SHP77 (cell line): ENCODE data around the gene HLF.

Experiments used
- DNase-seq, 2 experiments: peaks; one replicate each; lab custom pipeline; 2025; lab: John Stamatoyannopoulos, UW

HLF gene

DNA sequence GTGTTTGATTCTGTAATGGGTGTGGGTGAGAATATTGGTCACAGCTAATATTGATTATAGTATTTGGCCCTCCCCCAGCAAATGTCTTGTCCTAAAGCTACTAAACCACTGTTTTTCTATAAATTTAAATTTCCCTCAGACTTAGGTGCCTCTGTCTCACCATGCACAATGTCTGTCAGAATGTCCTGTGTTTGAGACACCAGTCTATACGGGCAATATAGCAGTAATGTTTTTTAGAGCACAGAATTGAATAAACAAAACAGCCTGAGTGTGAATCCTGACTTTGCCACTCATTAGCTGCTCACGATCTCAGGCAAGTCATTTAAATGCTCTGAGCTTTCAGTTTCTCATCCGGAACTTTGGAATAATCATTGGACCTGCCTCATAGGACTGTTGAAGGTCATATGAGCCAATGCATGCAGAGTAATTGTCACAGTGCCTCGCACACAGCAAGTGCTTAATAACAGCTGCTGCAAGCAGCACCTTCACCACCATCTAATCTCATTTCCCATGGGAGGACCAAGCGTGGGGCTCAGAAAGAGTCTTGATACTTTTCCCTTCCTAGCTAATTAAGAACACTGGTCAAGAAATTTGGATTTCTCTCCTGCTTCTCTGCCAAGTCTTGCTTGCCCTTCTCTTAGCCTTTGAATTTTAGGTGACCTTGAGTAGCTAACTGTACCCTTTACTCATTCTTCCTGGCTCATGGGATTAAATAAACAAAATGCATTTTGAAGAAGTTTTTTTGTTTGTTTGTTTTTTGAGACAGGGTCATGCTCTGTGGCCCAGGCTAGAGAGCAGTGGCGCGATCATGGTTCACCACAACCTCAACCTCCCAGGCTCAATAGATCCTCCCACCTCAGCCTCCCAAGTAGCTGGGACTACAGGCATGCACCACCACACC lies 9.8 kb downstream of the HLF start:
- no peak for DNase-seq

DNA sequence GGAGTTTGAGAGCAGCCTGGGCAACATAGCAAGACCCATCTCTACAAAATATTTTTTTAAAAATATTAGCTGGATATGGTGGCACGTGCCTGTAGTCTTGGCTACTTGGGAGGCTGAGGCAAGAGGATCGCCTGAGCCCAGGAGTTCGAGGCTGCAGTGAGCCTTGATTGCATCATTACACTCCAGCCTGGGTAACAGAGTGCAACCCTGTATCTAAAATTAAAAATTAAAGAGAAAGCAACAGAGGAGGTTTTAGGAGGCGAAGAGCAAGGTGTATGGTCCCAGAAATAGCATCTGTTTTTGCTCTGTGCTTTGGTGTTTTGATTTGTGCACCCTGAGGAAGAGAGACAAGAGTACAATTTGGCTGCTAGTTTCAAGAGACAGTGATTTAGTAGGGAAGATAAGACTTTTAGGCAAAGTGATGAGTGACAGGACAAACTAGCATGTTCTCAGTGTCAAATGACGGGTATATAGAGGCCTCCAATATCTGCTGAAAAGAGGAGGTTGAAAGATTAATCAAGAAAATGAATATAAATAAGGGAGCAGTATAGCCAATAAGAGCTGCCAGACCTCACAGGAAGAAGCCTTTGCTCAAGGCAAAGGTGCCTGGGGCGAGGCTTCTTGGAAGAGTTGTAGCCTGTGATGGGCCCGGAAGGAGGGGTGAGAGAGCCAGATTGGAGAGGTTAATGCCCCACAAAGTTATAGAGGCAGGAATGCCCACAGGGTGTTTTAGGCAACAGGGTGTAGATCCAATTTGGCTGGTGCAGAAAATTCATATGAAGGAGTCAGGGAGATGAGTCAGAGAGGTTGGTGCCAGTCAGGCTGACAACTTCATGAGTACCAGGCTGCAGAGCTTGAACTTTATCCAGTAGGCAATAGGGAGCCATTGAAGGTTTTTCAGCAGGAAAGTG lies 11.4 kb downstream of the HLF start:
- DNase-seq: no peak

DNA sequence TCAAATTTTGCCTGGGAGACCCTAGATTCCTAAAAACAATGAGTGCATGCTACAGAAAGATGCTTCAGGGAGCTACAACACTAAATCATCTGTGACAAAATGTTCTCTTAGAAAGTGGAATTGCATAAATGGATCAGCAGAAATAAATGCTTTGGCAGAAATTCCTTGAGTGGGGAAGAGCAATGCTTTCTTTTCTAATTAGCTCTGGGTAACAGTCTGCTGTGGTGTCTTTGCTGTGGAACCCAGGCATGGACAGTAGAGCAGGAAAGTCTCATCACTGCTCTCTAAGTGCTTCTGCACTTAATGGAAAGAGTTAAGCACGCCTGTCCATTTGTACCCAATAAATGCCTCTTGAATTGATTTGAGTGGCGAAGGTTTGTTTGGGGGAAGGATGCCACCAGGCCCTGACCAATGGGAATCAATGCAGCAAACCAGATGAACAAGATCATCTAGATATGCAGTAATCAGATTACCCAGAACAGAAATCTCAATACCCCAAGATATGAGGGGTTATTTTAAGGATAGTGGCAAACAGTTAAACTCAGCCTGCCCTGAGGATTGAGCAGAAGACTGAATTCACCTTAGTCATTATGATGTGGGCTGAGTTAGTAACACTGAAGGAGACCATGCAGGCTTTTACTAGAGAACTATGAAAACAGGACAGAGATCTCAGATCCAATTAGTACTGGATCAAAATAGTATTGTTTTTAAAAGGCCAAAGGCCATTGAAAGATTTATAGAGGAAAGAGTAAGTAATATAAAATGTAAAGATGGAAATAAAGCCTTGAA lies 13.6 kb downstream of the HLF start:
- no peak for DNase-seq

DNA sequence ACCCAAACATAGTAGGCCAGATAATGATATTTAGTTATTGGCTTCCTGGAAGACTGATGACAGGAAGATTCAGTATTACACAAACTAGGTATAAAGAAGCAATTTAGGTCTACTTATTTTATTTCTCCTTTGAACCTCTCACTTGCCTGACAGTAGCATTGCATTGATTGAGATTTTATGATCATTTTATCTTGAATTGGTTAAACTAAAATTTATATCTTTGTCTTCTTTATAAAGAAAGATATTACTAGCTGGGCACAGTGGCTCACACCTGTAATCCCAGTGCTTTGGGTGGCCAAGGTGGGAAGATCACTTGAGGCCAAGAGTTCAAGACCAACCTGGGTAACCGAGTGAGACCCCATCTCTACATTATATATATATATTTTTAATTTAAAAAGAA lies 14.4 kb downstream of the HLF start:
- DNase-seq: no peak

DNA sequence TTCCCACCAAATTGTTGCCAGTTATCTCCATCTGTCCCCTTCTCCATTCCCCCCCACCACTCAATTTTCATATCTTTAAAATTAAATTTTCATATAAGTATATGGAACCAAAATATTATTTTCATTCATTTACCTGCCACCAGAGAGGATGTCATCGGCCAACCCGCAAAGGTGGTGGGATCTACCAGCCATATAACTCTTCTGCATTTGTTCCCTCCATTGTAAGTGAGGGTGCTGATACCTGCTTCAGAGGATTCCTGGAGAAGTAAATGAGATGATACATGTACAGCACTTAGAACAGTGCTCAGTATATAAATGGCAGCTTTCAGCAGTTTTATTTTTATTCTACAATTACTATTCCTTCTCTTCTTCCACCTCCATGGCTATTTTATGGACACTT lies 15.0 kb downstream of the HLF start:
- no peak for DNase-seq

DNA sequence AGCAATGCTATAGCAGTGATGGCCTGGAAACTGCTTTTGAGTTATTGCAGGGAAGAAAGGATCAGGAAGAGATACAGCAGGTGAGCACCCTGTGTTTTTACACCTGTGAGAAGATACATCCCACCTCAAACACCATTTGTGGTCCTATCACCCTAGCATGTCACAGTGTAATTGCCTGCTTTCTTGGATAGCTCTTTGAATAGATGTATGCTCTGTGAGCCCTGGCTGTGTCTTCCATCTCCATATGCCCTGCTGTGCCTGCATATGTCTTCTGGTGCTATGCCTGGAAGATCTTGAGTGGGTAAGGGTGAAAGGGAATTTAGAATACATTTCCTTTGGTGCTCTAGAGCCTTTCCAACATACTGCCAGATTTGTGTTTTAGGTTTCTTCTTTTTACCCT lies 15.5 kb downstream of the HLF start:
- DNase-seq: no peak

DNA sequence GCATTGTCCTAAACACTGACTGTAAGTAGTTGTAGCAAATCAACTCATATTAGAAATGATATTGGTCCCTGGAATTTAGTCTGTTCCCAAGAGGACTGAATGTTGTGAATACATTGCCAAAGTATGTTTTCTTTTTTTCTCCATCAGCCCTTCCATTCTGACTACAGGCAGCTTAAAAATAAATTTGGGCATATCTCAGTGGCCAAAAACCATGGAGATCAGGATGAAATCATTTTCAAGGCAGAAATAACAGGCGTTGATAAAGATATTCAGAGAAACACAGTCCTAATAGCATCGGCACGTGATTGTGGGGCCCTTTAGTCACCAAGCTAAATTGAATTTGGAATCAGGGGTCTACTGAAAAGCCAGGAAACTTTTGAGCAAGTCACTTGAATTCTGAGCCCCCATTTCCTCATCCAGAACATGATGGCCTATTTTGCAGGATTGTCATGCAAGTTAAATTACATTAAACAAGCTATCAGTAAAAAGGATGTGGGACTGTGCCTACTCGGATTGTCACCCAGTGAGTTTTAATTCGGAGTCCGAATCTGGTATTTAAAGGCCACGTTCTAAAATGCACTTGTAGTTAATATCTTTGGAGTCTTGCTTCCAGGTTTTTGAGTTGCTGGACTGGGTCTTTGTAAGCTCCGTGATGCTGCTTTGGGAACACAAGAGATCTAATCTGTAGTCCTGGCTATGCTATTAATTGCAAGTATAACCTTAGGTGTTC lies 17.1 kb downstream of the HLF start:
- no peak for DNase-seq

DNA sequence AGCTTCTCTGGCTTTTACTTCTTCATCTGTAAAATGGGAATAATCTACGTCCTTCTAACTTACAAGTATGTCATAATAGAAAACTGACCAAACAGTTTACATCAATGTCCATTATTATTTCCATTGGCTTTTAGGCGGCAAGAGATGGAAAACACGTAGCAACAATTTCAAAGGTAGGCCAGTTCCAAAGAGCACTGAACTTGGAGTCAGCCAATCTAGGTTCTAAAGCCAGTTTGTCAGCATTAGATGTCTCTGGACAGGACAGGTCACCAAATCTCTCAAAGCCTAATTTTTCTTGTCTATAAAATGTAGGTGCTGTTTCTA lies 17.6 kb downstream of the HLF start:
- no peak for DNase-seq

DNA sequence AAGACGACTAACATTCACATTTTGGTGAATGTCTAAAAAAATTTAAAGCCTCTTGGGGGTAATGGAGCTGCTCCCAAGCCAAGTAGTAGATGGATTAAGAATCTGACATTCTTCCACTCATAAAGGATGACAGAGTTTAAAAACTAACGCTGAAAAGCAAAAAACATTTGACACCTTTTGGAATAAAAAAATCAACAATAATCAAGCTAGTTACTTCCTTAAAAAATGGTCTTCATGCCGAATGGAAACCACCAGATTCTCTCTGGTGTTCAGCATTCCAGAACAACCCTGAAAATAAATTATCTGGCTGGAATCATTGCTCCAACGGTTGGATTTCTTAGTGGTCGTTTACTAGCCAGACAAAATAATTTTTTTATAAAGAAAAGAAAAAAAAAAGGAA lies 18.0 kb downstream of the HLF start:
- no peak for DNase-seq

DNA sequence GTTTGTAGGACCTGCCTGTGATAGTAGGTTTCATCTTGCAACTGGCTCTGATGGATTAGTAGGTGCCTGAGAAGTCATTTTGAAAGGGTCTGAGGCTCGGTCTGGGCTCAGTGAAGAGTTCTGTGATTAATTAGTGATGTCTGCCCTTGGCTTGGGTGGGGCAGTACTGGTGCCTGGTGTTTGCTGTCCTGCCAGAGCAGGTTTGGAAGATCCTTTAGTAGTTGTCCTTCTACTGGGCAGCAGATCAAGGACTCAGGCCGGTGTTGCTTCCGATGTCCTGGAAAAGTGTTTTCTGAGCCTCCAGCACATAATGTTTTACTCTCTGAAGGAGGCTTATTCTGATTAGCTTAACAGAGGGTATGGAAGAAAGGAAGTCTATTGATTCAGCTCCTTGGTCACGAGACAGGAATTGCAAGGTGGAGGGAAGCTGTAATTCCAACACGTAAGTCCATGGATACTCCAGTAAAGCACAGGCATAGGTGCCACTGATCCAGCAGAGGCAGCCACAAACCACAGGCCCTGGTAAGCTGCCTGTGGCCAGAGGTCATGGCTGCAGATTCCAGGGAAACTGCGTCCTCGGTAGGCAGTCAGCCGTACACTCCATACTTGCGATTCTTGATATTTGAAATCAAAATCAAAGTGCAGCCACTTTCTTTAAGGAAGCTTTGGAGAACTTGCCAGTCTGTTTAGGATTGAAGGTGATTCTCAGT lies 18.7 kb downstream of the HLF start:
- DNase-seq: no peak

DNA sequence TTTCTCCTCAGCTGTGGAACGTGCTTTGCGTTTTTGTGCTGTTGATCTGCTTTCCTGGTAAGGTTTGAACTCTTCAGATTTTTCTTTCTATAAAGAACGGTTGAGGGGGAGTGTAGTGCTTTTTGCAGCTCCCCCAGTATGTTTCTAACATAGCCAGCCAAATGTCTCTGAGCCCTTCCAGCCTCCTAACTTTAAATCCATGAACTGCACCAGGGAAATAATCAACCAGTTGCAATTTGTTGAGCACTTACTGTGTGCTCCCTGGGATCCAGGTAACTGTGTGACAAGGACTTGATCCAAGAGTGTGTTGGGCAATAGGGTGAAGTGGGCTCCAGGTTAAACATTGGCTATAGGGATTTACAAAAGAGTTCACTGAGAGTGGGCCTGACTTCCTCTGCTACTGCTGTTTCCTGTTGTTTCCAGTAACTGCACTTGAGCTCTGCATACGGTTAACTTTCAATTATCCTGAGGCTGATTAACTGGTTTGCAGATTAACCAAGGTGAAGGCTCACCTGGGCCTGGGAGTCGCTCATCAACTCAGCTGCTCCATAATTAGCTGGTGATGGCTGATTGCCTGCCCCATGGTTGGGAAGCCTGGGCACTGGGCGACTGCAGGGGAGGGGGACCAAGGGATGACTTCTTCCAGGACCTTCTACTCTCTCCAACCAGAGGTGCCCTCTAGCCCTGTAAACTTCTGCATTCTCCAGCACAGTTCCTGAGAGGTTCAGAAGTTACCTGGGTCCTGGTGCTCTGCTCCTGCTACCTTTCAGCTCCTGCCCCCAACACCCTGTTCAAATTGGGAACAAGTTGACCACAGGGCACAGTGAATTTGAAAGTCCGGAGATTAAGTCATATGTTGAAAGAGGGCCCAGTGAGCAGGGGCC lies 19.5 kb downstream of the HLF start:
- no peak for DNase-seq

DNA sequence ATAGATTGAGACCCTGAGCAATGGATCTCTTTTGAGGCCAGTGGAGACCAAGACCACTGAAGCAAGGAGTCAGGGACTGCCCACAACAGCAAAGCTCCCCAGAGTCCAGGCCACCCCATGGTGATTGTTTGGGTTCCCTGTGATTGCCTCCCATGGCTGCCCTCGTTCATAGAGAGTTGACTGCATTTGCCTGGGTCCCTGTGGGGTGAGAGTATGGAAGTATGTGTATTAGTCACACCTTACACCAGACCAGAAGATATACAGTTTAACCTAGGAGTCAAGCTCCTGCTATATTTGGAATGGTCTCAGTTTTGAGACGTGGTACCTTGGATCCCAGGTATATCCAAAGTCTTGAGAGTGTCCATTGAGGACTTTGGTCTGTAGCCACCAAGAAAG lies 20.2 kb downstream of the HLF start:
- no peak for DNase-seq

DNA sequence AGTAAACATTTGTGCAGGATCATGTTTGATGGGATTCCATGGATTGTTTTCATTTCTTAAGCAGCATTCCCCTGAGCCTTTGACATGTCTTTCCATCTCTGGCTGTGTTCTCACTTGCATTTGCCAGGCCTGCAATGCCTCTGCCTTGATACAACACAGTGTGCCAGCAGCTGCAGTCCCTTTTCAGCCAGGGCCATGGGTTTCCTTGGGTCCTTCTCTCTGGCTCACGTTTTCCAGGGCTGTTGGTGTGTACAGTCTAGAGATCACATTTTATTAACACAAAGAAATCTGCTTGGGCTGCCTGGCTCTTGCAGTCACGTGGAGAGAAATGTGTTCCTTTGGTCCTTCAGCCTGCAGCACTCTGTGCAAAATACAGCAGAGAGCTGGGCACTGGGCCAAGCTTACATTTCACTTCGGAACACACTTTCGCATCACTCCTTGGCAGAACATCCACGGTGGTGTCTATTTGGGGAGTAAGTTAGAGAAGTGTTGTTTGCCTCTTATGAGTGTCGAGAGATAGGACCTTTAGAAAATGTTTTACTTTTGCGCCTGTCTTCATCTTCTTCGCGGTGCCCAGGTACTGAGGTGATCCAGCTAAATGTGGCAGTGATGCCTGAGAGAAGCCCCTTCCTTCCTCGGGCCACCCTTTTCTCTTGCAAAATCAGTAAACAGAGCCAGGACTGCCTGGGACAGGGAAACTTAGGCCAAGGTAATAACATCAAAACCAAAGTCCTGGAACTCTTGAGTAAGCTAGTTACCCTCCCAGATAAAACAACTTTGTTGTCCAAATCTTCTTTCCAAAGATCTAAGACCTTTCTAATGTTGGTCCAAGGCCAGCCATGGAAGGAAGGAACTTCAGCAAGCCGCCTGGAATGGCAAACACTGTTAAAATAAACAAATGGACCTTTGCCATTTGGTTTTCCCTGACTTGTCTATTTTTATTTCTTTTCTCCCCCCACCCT lies 20.9 kb downstream of the HLF start:
- DNase-seq: peak; percentile 21 to 43

DNA sequence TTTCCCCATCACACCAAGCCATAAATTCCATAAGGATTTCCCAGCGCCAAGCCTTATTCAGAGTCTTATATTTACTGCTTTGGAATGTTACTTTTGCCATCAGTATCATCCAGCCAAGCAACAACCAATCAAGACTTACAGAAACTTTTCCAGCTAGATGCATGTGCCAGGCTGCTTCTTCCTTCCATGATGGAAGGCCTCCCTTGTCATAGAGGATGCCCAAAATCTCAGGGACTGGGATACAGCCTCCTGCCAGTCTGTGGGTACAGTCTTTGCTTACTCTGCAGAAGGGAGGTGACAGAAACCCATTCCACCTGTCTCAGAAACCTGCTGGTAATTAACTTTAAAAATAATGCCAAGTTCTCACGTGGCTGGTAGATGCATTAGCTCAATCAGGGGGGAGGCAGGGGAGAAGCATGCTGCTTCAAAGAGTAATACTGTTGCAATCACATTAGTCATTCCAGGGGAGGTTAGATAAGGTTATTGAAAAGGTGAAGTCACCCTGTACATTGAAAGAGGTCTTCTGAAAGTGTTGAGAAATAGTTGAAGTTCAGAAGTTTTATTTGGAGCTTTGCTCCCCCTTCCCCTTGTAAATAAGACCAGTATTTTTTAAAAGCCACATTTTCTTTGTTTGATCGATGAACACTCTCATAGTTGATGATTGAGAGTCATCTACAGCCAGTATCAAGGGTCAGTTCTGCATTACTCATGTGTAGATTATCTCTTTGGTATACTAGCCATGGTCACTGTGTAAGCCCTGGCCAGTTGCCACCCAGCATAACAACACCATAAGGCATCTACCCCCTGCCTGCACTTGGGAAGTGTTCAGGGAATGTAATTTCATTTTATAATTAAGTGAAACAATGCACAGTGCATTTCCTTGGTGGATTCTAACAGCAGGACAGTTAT lies 22.2 kb downstream of the HLF start:
- no peak for DNase-seq

DNA sequence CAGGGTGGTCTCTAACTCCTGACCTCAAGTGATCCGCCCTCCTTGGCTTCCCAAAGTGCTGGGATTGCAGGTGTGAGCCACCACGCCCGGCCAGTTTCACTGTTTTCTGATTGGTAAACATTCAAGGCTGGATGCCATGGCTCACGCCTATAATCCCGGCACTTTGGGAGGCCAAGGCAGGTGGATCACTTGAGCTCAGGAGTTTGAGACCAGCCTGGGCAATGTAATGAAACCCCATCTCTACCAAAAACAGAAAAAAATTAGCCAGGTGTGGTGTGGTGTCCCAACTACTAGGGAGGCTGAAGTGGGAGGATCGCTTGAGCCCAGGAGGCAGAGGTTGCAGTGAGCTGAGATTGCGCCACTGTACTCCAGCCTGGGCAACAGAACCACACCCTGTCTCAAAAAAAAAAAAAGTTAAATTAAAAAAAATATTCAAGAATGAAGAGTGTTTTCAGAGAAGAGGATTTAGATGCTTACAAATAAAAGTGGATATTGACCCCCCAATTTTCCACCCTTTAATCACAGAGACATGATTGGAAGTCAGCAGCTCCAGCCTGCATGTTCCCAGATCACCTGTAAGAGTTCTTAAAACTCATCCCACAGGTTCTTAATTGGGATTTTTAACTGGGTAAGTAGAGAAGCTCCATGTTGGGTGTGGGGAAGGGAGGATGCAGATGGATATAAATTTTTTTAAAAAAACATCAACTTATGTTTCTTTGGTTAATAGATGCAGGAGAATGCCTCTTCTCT lies 23.8 kb downstream of the HLF start:
- DNase-seq: no peak

DNA sequence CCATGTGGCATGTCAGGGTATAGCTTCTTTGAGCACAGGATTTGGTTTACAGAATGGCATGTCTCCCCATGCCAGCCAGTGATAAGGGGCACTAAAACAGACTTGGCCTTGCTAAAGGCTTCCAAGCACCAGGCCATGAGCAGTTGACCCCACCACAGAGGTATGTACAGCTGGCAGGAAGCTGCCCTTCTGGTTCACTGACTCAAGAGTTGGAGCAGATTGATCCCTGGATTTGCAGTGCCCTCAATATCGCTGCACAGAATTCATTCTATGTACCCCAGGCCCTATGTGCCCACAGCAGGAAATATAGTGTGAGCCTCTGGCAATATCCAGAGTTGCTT lies 24.3 kb downstream of the HLF start:
- DNase-seq: no peak

DNA sequence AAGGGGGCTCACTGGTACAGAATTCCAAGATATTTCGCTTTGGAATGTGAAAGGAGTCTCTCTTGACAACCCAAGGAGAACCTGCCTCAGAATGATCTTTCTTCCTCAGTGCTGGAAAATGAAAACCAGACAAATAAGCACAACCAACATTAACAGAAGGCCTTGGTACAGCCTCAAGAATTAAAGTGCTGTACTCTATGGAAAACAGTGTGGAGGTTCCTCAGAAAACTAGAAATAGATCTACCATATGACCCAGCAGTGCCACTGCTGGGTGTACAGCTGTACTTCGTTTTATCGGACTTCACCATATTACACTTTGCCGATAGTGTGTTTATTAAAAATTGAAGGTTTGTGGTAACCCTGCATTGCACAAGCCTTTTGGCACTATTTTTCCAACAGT lies 25.2 kb downstream of the HLF start:
- no peak for DNase-seq
